Ovary (tissue), 9 donors: Measurements from ENCODE around the gene LRRIQ4. TPM values are rescaled to one million over a fixed set of nuclear protein-coding genes. Genes with fewer than 3 reads are reported as not detected.
A peak's percentile ranks its signal among the peaks of the same experiment; 100 is the strongest.

Experiments used
- DNase-seq, 5 donors: peaks; one replicate each; pipeline ENCODE4 v3.0.0-alpha.2; 2019 to 2020
- H3K27ac ChIP-seq, 2 donors: fragments of 200-600 bp; one replicate each; pipeline versions ENCODE4 v1.5.1 to v1.8.0; 2019 to 2022
- H3K27me3 ChIP-seq: fragments of 200-600 bp; one replicate; pipeline ENCODE4 v1.8.0; 2022
- H3K36me3 ChIP-seq: fragments of 200-600 bp; sonication (generic); one replicate; pipeline ENCODE4 v1.5.1; 2019
- H3K4me1 ChIP-seq: one replicate; pipeline ENCODE4 v1.8.1; 2013; ENCODE audit warnings: mild to moderate bottlenecking, moderate library complexity; ENCODE audit not compliant: insufficient read depth
- H3K4me3 ChIP-seq: fragments of 200-600 bp; sonication (generic); one replicate; pipeline ENCODE4 v1.5.1; 2017
- H3K9me3 ChIP-seq, 2 donors: fragments of 200-600 bp in 1 of 2; sonication (generic) in 1 of 2; one replicate each; pipeline versions ENCODE4 v1.5.1 to v1.8.1; 2013 to 2019; ENCODE audit warnings: mild to moderate bottlenecking in 1 of 2, moderate library complexity in 1 of 2
- EP300 ChIP-seq: sonication (generic); formaldehyde crosslinking; IDR thresholded peaks from one replicate; pipeline ENCODE4 v1.6.1; 2017; ENCODE audit warnings: antibody characterized with exemption
- POLR2A ChIP-seq: fragments of 450-650 bp; IDR thresholded peaks from one replicate; pipeline ENCODE4 v1.6.1; 2017; ENCODE audit warnings: antibody characterized with exemption, mild to moderate bottlenecking, moderate library complexity
- WGBS, 3 donors: extraction: QIAGEN DNeasy Blood & Tissue Kit in 1 of 3; methylation state at CpG; one replicate each; pipeline versions ENCODE4 v1.1.5 to v1.1.7; 2013 to 2017; 5-methylcytosine and 5-hydroxymethylcytosine counted together
- intact Hi-C, 4 donors: fragments of 100-400 bp; cut with DNase I; formaldehyde crosslinking; loops; one replicate each; pipeline versions ENCODE4 v1.11.0 to v1.15.1; 2022 to 2023
- polyA plus RNA-seq, 2 donors: library from polyadenylated mRNA; stranded (reverse); fragments of 200-250 nt in 1 of 2; fragments of 350-450 nt in 1 of 2; fragmentation: Illumina TruSeq in 1 of 2; extraction: RNeasy Lipid Tissue Mini Kit (QIAGEN cat#74804) in 1 of 2; gene quantifications; one replicate each; pipeline ENCODE4 v1.2.3, GENCODE V29; 2013 to 2014
- total RNA-seq, 7 donors: library from RNA; depleted of rRNA in 2 of 7; stranded (reverse); fragments of >200 nt in 2 of 7; fragmentation: NEBNext Ultra II Directional in 3 of 7; extraction: Animal tissue kit (Norgen Biotek cat#: 25700) in 3 of 7; gene quantifications; one replicate each; pipeline versions ENCODE4 v1.1.0 to v1.2.4, GENCODE V29; 2016 to 2023
- TF ChIP-seq, protein P1 (sequence below), 3 donors: fragments of 450-650 bp in 2 of 3; fragments of 200-600 bp in 1 of 3; IDR thresholded peaks; one replicate each; pipeline versions ENCODE4 v1.5.1 to v1.8.0; 2016 to 2022; ENCODE audit warnings: antibody characterized with exemption in 3 of 3, mild to moderate bottlenecking in 1 of 3
- donor health status: DM: no; HTN: no; CAD: no; lungs with moderate emphysema.
- donor health status: DM: no; HTN: no; CAD: no.
- donor health status: Bipolar disorder and iron deficiency.
- donor health status: DM: yes; HTN: yes; CAD: no.
- donor health status: DM: no; HTN: no; CAD: no.
- donor health status: DM: yes; HTN: yes; CAD: no.

The LRRIQ4 gene
- total and polyA plus RNA-seq, 9 donors: 0.05 to 0.43 (median 0.25) TPM; not detected in 2

DNA sequence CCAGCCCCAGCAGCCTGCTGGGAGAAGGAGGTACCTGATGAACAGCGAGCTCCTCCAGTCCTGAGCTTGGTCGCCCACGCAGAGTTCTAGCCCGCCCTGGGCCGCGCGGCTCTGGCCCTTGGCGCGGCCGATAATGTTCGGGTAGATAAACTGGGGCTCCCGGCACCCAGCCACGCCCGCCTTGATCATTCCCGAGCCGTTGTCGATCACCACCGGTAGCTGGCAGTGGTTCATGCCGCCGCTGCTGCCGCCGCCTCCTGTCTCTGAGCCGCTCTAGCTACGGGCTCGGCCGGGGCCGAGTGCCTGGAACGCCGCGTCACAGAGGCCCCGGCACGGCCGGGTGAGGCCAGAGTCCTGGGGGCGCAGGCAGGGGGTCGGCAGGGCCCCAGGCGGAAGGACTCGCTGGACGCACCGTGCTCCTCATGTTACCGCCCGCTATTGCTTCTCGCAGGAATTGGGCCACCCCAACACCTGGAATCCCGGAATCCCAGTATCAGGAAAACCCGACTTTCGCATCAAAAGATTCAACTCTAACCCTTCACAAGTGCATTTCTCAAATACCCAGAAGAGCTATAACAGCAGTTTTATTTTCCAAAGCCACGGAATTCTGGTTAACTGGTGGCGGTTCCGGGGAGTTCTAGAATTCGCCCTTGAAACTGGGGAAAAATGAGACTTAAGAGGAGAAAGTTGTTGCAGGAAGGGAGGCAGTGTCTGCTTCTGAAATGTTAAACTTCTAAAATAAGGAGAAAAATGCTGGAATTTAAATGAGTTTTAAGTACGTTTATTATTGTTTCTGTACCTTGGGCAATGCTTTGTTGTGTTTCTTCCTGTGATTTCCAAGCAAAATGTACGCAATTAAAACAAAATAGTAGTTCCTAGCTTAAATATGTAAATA is 43.1 kb upstream of the LRRIQ4 start, which contains the start of gene ACTRT3:
ACTRT3 (minus strand) TSS at position 275 of the 895 bp plus-strand sequence; CDS start at position 234, 41 bp downstream.
- H3K36me3 ChIP-seq: no peaks in the 10 kb centered on the region
- peaks cover 2% of the 10 kb centered on the region for H3K4me1 ChIP-seq
- TF ChIP-seq POLR2A (no peak), EP300 (no peak)
- TF ChIP-seq, protein P1, sequence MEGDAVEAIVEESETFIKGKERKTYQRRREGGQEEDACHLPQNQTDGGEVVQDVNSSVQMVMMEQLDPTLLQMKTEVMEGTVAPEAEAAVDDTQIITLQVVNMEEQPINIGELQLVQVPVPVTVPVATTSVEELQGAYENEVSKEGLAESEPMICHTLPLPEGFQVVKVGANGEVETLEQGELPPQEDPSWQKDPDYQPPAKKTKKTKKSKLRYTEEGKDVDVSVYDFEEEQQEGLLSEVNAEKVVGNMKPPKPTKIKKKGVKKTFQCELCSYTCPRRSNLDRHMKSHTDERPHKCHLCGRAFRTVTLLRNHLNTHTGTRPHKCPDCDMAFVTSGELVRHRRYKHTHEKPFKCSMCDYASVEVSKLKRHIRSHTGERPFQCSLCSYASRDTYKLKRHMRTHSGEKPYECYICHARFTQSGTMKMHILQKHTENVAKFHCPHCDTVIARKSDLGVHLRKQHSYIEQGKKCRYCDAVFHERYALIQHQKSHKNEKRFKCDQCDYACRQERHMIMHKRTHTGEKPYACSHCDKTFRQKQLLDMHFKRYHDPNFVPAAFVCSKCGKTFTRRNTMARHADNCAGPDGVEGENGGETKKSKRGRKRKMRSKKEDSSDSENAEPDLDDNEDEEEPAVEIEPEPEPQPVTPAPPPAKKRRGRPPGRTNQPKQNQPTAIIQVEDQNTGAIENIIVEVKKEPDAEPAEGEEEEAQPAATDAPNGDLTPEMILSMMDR (IDR thresholded peaks at IDR 0.05): no peak
- H3K27ac ChIP-seq: peak within 1 kb of the TSS; percentile 74 to 79
- peak; percentile 60 to 82 (median 73) for DNase-seq
- H3K4me3 ChIP-seq: peak within 1 kb of the TSS; percentile 60
- H3K9me3 ChIP-seq: no peaks in the 10 kb centered on the region
- no peaks in the 10 kb centered on the region for H3K27me3 ChIP-seq
- intact Hi-C loops: loop anchor here in 2 of 4 donors (10.0 kb wide), 2 partner anchors 195 to 585 kb away; partner anchors contain the start of genes SEC62 (in 1 of the 2) and SKIL (in 1 of the 2)
- 1 to 2% (median 2%) methylated on average over 31 to 51 of the region's 51 CpGs for WGBS, 3 donors

DNA sequence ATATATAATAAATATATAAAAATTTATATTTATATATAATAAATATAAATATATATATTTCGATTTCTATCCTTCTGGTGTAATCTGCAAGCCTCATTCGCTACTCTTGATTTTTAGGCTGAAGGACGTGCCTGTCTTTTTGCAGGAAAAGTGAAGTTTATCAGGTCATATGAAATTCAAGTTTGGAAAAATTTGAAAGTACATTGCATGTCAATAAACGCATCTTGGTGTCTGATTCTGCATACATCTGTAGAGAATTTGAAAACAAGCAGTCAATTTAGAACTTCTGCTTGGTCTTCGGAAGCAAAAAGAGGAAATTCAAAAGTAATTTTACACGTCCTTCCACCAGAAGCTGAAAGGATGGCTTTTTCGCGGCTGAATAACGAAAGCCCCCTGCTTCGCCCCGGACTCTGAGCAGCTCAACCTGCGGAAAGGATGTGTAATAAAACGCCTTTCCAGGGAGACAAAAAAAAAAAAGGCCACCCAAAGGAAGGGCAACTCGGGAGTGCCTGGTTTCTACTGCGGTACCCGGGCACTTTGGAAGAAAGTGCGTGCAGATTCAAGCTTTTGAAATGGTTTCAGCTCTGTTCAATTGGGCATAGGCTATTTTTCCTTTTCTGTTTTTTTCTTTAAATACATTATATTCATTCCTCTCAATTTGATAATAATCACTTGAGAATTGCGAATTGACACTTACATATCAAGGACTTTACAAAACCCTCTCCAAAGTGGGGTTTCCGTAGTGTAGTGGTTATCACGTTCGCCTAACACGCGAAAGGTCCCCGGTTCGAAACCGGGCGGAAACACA is 41.0 kb upstream of the LRRIQ4 start:
- Histone ChIP-seq H3K4me1 (peaks cover 4% of the 10 kb centered on the region), H3K27ac (peak overlapping the region in 1 of 2 donors; percentile 97), H3K36me3 (no peaks in the 10 kb centered on the region), H3K27me3 (no peaks in the 10 kb centered on the region), H3K4me3 (peak overlapping the region; percentile 99), H3K9me3 (no peaks in the 10 kb centered on the region)
- no peak for TF ChIP-seq EP300
- peak; percentile 20 for TF ChIP-seq POLR2A
- TF ChIP-seq, protein P1 (IDR thresholded peaks at IDR 0.05): no peak
- peak; percentile 59 to 72 (median 69) for DNase-seq
- 0 to 1% (median 0%) methylated on average over 27 of the region's 27 CpGs for WGBS, 3 donors
- intact Hi-C loops: loop anchor here in 1 of 4 donors (10.0 kb wide), 1 partner anchor 583 kb away; the partner anchor contains the start of gene SKIL

DNA sequence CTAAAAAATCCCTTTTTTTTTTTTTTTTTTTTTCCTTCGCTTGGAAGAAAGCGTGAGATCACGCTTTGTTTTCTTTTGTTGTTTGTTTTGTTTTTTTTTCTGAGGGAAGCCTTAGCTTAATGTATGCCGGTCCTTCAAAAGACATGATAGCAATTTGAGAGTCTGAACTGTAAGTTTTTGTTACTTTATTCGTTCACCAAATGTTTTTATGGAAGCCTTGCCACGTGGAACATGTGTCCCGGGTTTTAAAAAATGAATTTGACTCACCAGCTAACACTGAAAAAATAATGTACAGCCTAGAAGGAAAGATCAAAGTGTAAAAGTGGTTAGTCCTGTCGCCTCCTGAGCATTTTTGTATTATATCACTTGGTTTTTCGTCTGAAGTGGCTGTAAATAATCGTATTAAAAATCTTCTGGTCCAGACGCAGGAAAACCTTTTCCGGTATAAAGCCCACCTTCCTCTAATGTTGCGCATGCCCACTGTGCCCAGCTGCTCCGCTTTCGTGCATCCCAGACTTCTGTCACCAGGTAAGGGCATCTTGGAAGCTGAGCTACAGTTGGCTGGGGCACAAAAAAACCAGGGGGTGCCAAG is 40.3 kb upstream of the LRRIQ4 start:
- Histone ChIP-seq H3K27ac (peak overlapping the region; percentile 91 to 97), H3K4me1 (peaks cover 4% of the 10 kb centered on the region), H3K36me3 (no peaks in the 10 kb centered on the region), H3K9me3 (no peaks in the 10 kb centered on the region), H3K27me3 (no peaks in the 10 kb centered on the region), H3K4me3 (peak overlapping the region; percentile 99)
- no peak for TF ChIP-seq POLR2A
- peak; percentile 44 for TF ChIP-seq EP300
- TF ChIP-seq, protein P1 (IDR thresholded peaks at IDR 0.05): no peak
- WGBS, 3 donors: 0 to 1% (median 0%) methylated on average over 15 of the region's 15 CpGs
- intact Hi-C loops: loop anchor here in 1 of 4 donors (10.0 kb wide), 1 partner anchor 582 kb away; the partner anchor contains the start of gene SKIL
- peak in 4 of 5 donors; percentile 78 to 84 (median 80) for DNase-seq
